BE2C (cell line): Measurements from ENCODE around the gene STRIP1.

Experiments used
- DNase-seq: peaks from one replicate; pipeline ENCODE4 v3.0.0-alpha.2; 2020
- H3K27me3 ChIP-seq: fragments of 250-450 bp; sonication (Bioruptor Pico); 2 replicates; pipeline ENCODE4 v1.5.1; 2020; ENCODE audit warnings: mild to moderate bottlenecking
- H3K36me3 ChIP-seq: fragments of 250-450 bp; sonication (Bioruptor Pico); 2 replicates; pipeline ENCODE4 v1.5.1; 2020; ENCODE audit warnings: mild to moderate bottlenecking
- H3K4me1 ChIP-seq: fragments of 250-450 bp; sonication (Bioruptor Pico); 2 replicates; pipeline ENCODE4 v1.5.1; 2020
- H3K4me3 ChIP-seq: 2 replicates; pipeline ENCODE4 v1.5.1; 2011; ENCODE audit warnings: low read depth, low read length
- H3K9me3 ChIP-seq: fragments of 250-450 bp; sonication (Bioruptor Pico); 2 replicates; pipeline ENCODE4 v1.5.1; 2020
- TF ChIP-seq, protein P1 (sequence below): IDR thresholded peaks from 2 replicates; pipeline ENCODE4 v1.5.1; 2012; ENCODE audit warnings: mild to moderate bottlenecking, low read depth, low read length

STRIP1 gene

DNA sequence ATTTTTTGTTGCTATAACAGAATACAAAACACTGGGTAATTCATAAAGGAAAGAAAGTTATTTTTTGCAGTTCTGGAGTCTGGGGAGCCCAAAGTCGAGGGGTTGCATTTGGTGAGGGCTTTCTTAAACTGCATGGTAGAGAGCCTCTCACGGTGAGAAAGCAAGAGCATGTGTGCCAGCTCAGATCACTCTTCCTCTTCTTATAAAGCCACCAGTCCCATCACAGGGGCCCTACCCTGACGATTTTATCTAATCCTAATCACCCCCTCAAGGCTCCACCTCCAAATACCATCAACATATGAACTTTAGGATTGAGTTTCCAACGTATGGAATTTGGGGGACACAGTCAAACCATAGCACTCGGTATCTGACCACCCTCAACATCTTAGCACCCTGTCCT, 1.0 kb upstream of the STRIP1 start:
- no peaks in the 10 kb centered on the region for H3K27me3 ChIP-seq
- no peak overlapping the region for H3K4me3 ChIP-seq
- TF ChIP-seq, protein P1, sequence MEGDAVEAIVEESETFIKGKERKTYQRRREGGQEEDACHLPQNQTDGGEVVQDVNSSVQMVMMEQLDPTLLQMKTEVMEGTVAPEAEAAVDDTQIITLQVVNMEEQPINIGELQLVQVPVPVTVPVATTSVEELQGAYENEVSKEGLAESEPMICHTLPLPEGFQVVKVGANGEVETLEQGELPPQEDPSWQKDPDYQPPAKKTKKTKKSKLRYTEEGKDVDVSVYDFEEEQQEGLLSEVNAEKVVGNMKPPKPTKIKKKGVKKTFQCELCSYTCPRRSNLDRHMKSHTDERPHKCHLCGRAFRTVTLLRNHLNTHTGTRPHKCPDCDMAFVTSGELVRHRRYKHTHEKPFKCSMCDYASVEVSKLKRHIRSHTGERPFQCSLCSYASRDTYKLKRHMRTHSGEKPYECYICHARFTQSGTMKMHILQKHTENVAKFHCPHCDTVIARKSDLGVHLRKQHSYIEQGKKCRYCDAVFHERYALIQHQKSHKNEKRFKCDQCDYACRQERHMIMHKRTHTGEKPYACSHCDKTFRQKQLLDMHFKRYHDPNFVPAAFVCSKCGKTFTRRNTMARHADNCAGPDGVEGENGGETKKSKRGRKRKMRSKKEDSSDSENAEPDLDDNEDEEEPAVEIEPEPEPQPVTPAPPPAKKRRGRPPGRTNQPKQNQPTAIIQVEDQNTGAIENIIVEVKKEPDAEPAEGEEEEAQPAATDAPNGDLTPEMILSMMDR = no peak
- DNase-seq = no peak
- peaks cover 9% of the 10 kb centered on the region for H3K36me3 ChIP-seq
- peaks cover 7% of the 10 kb centered on the region for H3K4me1 ChIP-seq
- H3K9me3 ChIP-seq = no peaks in the 10 kb centered on the region

DNA sequence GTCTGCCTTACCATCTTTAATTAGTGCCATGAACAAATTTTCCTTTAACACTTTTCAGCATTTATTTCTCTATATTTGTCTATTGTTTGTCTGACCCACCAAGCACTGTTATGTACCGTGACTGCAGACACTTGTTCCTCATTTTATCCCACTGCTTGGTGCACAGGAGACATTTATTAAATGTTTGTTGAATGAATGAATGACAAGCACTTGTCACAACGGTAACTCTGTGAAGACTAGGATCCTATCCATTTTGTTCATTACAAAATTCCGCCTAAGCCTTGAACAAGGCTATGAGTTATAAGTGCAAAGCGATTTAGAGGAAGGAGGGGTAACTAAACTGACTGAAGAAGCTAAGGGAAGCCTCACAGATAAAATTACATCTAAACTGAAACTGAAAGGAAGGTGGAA, 379 bp upstream of the STRIP1 start:
- peak overlapping the region; percentile 80 for H3K4me3 ChIP-seq
- no peaks in the 10 kb centered on the region for H3K27me3 ChIP-seq
- H3K9me3 ChIP-seq = no peaks in the 10 kb centered on the region
- no peak for DNase-seq
- TF ChIP-seq, protein P1 = no peak
- H3K36me3 ChIP-seq = peaks cover 16% of the 10 kb centered on the region
- peaks cover 7% of the 10 kb centered on the region for H3K4me1 ChIP-seq

DNA sequence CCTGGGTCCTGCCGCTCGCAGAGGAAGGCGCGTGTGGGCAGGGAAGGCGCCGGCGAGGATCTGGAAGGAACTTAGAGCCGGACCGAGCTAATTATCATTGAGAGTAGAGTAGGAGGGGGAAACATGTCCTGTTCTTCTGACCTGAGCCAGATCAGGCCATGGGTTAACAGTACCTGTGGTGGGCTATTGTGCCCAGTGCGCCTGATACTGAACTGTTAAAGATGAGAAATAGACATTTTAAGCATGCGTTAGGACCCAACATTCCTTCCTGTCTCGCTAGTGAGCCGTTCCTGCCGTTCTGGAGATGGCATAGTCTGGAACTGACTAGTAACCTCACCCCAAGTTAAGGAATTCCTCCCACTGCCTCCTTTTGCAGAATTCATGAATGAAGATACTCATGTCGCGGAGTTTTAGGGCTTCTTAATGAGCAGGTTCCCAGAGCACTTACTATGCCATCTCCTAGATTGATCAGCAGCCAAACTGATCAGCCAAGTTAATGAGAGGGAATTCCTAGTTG, 870 bp downstream of the STRIP1 start:
- TF ChIP-seq, protein P1 = no peak

DNA sequence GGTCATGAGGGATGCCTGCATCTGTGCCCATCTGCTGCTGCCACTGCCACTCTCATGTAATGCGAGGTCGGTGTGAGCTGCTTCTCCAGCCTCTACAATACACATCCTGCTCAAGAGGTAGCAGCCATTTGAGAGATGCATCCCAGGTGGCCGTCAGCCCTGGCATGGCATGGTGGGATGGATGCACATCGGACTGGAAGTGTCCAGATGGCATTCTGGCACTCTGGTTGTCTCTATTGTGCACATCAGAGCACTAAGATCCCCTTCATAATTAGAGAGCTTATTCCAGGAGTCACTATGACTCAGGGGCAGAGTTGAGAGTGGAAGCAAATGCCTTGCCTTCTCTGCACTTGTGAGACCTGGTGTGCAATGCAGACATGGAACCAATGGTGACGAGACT, 3.8 kb downstream of the STRIP1 start:
- Histone ChIP-seq H3K9me3 (no peaks in the 10 kb centered on the region), H3K4me1 (peaks cover 7% of the 10 kb centered on the region), H3K27me3 (no peaks in the 10 kb centered on the region), H3K4me3 (no peak overlapping the region), H3K36me3 (peaks cover 56% of the 10 kb centered on the region)
- TF ChIP-seq, protein P1 = no peak
- DNase-seq = no peak

More for the DNA sequence above, 870 bp downstream of the STRIP1 start:
- Histone ChIP-seq H3K4me3 (peak overlapping the region; percentile 80), H3K36me3 (peaks cover 27% of the 10 kb centered on the region), H3K9me3 (no peaks in the 10 kb centered on the region), H3K27me3 (no peaks in the 10 kb centered on the region), H3K4me1 (peaks cover 7% of the 10 kb centered on the region)
- DNase-seq = no peak

DNA sequence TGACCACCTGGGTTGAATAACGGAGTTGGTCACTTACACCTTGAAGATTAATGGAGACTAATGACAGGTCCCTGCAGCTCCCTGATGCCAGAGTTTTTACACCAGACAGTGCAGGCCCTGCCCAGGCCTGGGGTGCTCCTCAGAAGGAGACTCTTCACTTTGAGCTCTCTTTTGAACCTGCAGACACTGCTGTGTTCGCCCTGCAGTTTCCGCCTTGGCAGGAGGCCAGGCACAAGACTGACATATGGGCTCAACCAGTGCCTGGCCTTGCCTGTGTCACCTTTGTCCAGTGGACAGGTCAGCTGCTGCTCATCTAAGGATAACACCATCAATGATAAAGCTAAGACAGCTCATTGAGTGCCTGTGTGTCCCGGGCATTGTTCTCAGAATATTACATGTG, 5.2 kb downstream of the STRIP1 start:
- DNase-seq = no peak
- Histone ChIP-seq H3K36me3 (peaks cover 68% of the 10 kb centered on the region), H3K9me3 (no peaks in the 10 kb centered on the region)

DNA sequence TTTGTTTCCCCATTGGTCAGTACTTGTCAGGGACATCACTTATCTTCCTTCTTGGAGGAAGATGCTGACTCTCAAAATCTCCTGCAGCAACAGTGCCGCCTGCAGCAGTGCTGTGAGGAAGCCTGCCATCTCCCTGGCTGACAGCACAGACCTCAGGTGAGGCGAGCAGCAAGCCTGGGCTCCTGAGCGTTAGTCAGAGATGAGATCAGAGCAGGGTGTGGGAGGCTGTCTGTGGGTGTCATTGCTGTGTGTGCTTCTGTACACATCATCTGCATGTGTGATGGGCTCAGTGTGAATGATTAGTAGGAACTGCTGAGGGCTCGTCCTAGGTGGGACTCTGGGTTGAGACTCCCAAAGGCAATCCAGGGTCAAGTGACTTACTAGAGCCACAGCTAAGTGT, 6.1 kb downstream of the STRIP1 start:
- no peak overlapping the region for H3K4me3 ChIP-seq
- H3K36me3 ChIP-seq = peaks cover 75% of the 10 kb centered on the region
- TF ChIP-seq, protein P1 = no peak

More for the DNA sequence above, 5.2 kb downstream of the STRIP1 start:
- Histone ChIP-seq H3K27me3 (no peaks in the 10 kb centered on the region), H3K4me1 (peaks cover 2% of the 10 kb centered on the region; the same call in 1 of the 2 replicates), H3K4me3 (no peak overlapping the region)
- TF ChIP-seq, protein P1 = no peak

More for the DNA sequence above, 6.1 kb downstream of the STRIP1 start:
- no peaks in the 10 kb centered on the region for H3K9me3 ChIP-seq
- H3K27me3 ChIP-seq = no peaks in the 10 kb centered on the region
- peaks cover 1% of the 10 kb centered on the region; the same call in 1 of the 2 replicates for H3K4me1 ChIP-seq
- DNase-seq = no peak
